ENCODE results near the gene GPR119. TPM values are rescaled to one million over a fixed set of nuclear protein-coding genes. Genes with fewer than 3 reads are reported as not detected.

The GPR119 gene
- total RNA-seq (2022; extraction: Qiagen RNA extraction; ENCODE audit: low read depth): not detected in 5 replicates

GRCh38 chrX:130385520-130385919, at the start of gene GPR119:
GPR119 (minus strand) TSS chrX:130385674; CDS start chrX:130385447, 227 bp downstream.

GRCh38 chrX:130401415-130402207, 16.1 kb upstream of the GPR119 start, which contains the start of gene RBMX2:
RBMX2 (plus strand) TSS chrX:130401987; CDS start chrX:130402033, 46 bp downstream.

GRCh38 chrX:130339408-130340222, 45.9 kb downstream of the GPR119 start, which contains the start of gene SLC25A14:
SLC25A14 (plus strand) TSS chrX:130339919; CDS start chrX:130340279, 360 bp downstream.

Other genes starting within 250 kb of the GPR119 start
- gene AIFM1, start 219.8 kb downstream of the GPR119 start, total RNA-seq (2022; extraction: Qiagen RNA extraction; ENCODE audit: low read depth): 73.3 to 76.6 TPM (median 75.0 TPM) in 5 replicates
- gene RAB33A, start 213.7 kb downstream of the GPR119 start, total RNA-seq (2022; extraction: Qiagen RNA extraction; ENCODE audit: low read depth): 0.14 to 0.47 TPM (median 0.28 TPM) in 5 replicates
- gene ZNF280C, start 116.8 kb downstream of the GPR119 start, total RNA-seq (2022; extraction: Qiagen RNA extraction; ENCODE audit: low read depth): 2.5 to 4.9 TPM (median 2.7 TPM) in 5 replicates
- 18.2 to 21.9 TPM (median 19.6 TPM) in 5 replicates for gene SLC25A14, start 45.8 kb downstream of the GPR119 start, total RNA-seq (2022; extraction: Qiagen RNA extraction; ENCODE audit: low read depth)
- gene RBMX2, start 16.3 kb upstream of the GPR119 start, total RNA-seq (2022; extraction: Qiagen RNA extraction; ENCODE audit: low read depth): 27.5 to 36.7 TPM (median 30.2 TPM) in 5 replicates